Kidney (tissue), 14 donors: ENCODE results near the gene KCNC4. TPM values are rescaled to one million over a fixed set of nuclear protein-coding genes. Genes with fewer than 3 reads are reported as not detected.

ENCODE experiments used
- DNase-seq, 5 donors: peaks; one replicate each; pipeline ENCODE4 v3.0.0-alpha.2; 2013 to 2020
- FAIRE-seq: peaks from 2 replicates; lab custom pipeline; 2012; peaks lifted over from hg19 to GRCh38; lab: Jason Lieb, UNC
- H3K27ac ChIP-seq, 2 donors: one replicate each; pipeline ENCODE4 v1.7.0; 2013; ENCODE audit warnings: low read depth in 2 of 2, low read length in 2 of 2, inconsistent platforms in 1 of 2
- H3K27me3 ChIP-seq: one replicate; pipeline ENCODE4 v1.7.1; 2013; ENCODE audit warnings: low read length, inconsistent platforms; ENCODE audit not compliant: control insufficient read depth, insufficient read depth
- H3K36me3 ChIP-seq, 3 donors: one replicate each; pipeline versions ENCODE4 v1.7.0 to v1.7.1; 2013; ENCODE audit warnings: low read length in 3 of 3, control low read depth in 1 of 3, inconsistent platforms in 1 of 3; ENCODE audit not compliant: insufficient read depth in 3 of 3, control insufficient read depth in 2 of 3
- H3K4me1 ChIP-seq, 3 donors: one replicate each; pipeline versions ENCODE4 v1.7.0 to v1.7.1; 2013; ENCODE audit warnings: low read length in 3 of 3, inconsistent platforms in 1 of 3, low read depth in 1 of 3; ENCODE audit not compliant: control insufficient read depth in 2 of 3, insufficient read depth in 2 of 3
- H3K4me3 ChIP-seq, 3 donors: one replicate each; pipeline versions ENCODE4 v1.7.0 to v1.8.1; 2013; ENCODE audit warnings: low read length in 3 of 3, control low read depth in 1 of 3, inconsistent platforms in 1 of 3
- H3K9ac ChIP-seq, 3 donors: one replicate each; pipeline versions ENCODE4 v1.7.0 to v1.7.1; 2013; ENCODE audit warnings: low read length in 3 of 3, control low read depth in 1 of 3, inconsistent platforms in 1 of 3
- H3K9me3 ChIP-seq, 3 donors: one replicate each; pipeline versions ENCODE4 v1.7.0 to v1.7.1; 2013; ENCODE audit warnings: low read length in 3 of 3, control low read depth in 1 of 3, inconsistent platforms in 1 of 3; ENCODE audit not compliant: control insufficient read depth in 2 of 3, insufficient read depth in 1 of 3
- intact Hi-C: fragments of 100-400 bp; cut with DNase I; formaldehyde crosslinking; loops from one replicate; pipeline ENCODE4 v1.11.1; 2022
- polyA plus RNA-seq: library from polyadenylated mRNA; stranded (reverse); fragments of 350-450 nt; fragmentation: Illumina TruSeq; extraction: RNeasy Lipid Tissue Mini Kit (QIAGEN cat#74804); gene quantifications from one replicate; pipeline ENCODE4 v1.2.3, GENCODE V29; 2014; ENCODE audit warnings: low read depth, low replicate concordance; ENCODE audit not compliant: insufficient read depth
- total RNA-seq: library from RNA; stranded (reverse); fragmentation: NEBNext Ultra II Directional; extraction: Animal tissue kit (Norgen Biotek cat#: 25700); gene quantifications from one replicate; pipeline ENCODE4 v1.2.1, GENCODE V29; 2021
- TF ChIP-seq, protein P1 (sequence below): IDR thresholded peaks from 3 replicates; pipeline ENCODE4 v1.5.1; 2012; ENCODE audit warnings: mild to moderate bottlenecking, moderate library complexity, borderline replicate concordance; ENCODE audit not compliant: insufficient read depth; ENCODE audit errors: extremely low read depth
- donor health status: control.
- donor health status: control.
- donor health status: control.
- donor health status: control.
- donor health status: control.
- donor health status: DM: yes; HTN: yes; CAD: no.
- donor health status: Normal renal cell carcinoma (clear cell type).

Gene KCNC4
- total and polyA plus RNA-seq, 2 donors from 2014 or later = 12.9 to 52.9 TPM

DNA sequence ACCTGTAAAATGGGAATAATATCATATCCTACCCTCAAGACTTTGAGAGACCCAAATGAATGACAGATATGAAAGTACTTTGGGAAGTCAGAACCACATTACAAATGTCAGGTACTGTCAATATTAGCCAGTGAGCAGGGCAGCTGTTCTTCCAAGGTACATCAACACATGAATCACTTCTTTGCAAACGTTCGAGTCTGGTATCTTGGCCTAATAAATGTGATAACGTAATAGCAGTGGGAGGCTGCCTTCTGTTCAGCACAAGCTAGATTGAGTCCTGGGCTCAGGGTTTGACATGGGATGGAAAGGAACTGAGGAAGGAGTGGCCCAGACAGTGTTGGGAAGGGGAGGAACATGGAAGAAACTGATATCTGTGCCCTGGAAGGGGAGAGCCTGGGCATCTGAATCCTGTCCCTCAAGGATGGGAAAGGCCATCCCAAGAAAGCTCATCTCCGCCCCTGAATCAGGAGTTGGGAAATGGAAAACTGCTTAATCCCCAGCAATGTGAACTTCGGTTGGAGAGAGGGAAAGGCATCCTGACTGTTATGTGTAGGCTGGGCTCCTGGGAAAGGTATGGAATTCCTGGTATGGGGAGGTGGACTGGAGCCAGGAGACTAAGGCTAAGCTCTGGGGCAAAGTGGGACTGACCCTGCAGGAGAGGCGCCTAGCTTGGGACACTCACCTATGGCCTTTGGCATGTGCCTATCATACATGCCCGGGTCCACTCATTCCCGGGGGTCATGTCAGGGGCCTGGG, 14.3 kb downstream of the KCNC4 start:
- Histone ChIP-seq H3K27ac (no peak overlapping the region), H3K9ac (no peak overlapping the region), H3K27me3 (no peaks in the 10 kb centered on the region), H3K4me3 (no peak overlapping the region), H3K36me3 (peaks cover 0 to 5% (median 5%) of the 10 kb centered on the region in 3 donors), H3K9me3 (no peaks in the 10 kb centered on the region), H3K4me1 (peaks cover 0 to 46% (median 13%) of the 10 kb centered on the region in 3 donors)
- intact Hi-C loops = no loop called here
- DNase-seq (peak in 1 of 5 donors; percentile 48), FAIRE-seq (no peak)
- TF ChIP-seq, protein P1, sequence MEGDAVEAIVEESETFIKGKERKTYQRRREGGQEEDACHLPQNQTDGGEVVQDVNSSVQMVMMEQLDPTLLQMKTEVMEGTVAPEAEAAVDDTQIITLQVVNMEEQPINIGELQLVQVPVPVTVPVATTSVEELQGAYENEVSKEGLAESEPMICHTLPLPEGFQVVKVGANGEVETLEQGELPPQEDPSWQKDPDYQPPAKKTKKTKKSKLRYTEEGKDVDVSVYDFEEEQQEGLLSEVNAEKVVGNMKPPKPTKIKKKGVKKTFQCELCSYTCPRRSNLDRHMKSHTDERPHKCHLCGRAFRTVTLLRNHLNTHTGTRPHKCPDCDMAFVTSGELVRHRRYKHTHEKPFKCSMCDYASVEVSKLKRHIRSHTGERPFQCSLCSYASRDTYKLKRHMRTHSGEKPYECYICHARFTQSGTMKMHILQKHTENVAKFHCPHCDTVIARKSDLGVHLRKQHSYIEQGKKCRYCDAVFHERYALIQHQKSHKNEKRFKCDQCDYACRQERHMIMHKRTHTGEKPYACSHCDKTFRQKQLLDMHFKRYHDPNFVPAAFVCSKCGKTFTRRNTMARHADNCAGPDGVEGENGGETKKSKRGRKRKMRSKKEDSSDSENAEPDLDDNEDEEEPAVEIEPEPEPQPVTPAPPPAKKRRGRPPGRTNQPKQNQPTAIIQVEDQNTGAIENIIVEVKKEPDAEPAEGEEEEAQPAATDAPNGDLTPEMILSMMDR = no peak

DNA sequence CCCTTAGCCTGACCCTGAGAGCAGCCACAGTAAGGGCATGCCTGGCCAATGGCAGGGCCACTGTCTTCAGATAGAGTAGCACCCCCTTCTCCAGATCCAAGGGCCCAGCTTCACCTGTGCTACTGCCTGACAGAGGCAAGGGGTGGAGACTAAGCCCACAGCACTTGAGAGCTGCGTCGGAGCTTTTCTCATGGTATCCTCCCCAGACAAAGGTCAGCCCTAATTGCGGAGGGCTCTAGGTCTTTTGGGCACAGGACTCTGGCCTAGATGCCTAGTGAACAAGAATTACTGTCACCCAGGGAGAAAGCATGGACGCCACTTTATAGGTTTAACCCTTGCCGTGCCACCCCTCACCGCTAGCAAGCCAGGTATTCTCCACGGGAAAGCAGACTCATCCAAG, 15.1 kb downstream of the KCNC4 start:
- Histone ChIP-seq H3K4me1 (peaks cover 0 to 44% (median 9%) of the 10 kb centered on the region in 3 donors), H3K9ac (no peak overlapping the region), H3K36me3 (peaks cover 0 to 5% (median 5%) of the 10 kb centered on the region in 3 donors), H3K27me3 (no peaks in the 10 kb centered on the region), H3K9me3 (no peaks in the 10 kb centered on the region), H3K27ac (no peak overlapping the region), H3K4me3 (no peak overlapping the region)
- intact Hi-C loops = no loop called here
- TF ChIP-seq, protein P1 = no peak
- DNase-seq (peak in 1 of 5 donors; percentile 46), FAIRE-seq (no peak)

DNA sequence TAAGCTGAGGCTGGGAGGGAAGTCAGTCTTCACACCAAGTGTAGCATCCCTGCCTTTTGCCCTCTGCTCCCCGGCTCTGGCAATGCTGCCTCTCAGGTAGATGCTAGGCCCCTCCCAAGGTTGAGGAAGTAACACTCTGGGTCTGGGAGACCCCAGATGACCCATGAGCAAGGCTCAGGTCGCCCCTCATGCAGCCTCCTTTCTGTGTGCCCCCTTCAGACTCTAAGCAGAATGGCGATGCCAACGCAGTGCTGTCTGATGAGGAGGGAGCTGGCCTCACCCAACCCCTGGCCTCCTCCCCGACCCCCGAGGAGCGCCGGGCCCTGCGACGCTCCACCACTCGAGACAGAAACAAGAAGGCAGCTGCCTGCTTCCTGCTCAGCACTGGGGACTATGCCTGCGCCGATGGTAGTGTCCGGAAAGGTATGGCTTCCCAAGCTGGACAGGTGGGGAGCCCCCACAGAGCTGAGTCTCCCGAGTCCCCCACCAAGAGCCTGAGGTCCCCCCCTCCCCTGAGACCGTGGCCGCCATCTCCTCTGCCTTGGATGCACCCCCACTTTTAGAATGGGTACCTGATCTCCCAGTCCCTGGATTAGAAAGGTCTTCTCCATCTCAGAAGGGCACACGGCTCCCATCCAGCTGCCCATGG, 15.8 kb downstream of the KCNC4 start:
- Histone ChIP-seq H3K4me3 (no peak overlapping the region), H3K36me3 (peaks cover 0 to 8% (median 5%) of the 10 kb centered on the region in 3 donors), H3K9ac (no peak overlapping the region), H3K27ac (no peak overlapping the region), H3K27me3 (no peaks in the 10 kb centered on the region), H3K9me3 (no peaks in the 10 kb centered on the region), H3K4me1 (peaks cover 0 to 41% (median 4%) of the 10 kb centered on the region in 3 donors)
- TF ChIP-seq, protein P1 = no peak
- FAIRE-seq = no peak
- peak in 1 of 5 donors; percentile 64 for DNase-seq
- intact Hi-C loops = no loop called here
